ENCODE measurements around the gene TIGIT. TPM values are rescaled to one million over a fixed set of nuclear protein-coding genes. Genes with fewer than 3 reads are reported as not detected.

TIGIT gene
- total and polyA plus RNA-seq, 2 of the 13 experiments (the other 11 are each of a cell fraction or from before 2014, with no cell fraction given) = not detected

DNA sequence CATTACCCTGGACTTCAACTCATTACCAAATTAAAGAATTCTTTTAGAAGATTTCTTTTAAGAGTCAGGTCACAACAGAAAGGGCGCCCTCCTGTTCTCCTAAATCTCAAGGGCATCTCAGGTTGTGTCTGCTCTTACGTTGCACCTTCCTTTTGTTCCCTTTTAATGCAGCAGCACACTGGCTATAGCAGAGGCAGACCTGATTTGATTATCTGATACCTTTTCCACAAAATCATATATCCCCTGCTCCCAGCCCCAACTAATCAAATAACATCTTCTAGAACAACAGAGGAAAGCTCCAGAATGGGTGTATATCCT is 40.1 kb downstream of the TIGIT start:
- TF ChIP-seq KLF13 (CRISPR knock-in tag; IDR thresholded peaks at IDR 0.05) = no peak
- TF ChIP-seq, protein P1, sequence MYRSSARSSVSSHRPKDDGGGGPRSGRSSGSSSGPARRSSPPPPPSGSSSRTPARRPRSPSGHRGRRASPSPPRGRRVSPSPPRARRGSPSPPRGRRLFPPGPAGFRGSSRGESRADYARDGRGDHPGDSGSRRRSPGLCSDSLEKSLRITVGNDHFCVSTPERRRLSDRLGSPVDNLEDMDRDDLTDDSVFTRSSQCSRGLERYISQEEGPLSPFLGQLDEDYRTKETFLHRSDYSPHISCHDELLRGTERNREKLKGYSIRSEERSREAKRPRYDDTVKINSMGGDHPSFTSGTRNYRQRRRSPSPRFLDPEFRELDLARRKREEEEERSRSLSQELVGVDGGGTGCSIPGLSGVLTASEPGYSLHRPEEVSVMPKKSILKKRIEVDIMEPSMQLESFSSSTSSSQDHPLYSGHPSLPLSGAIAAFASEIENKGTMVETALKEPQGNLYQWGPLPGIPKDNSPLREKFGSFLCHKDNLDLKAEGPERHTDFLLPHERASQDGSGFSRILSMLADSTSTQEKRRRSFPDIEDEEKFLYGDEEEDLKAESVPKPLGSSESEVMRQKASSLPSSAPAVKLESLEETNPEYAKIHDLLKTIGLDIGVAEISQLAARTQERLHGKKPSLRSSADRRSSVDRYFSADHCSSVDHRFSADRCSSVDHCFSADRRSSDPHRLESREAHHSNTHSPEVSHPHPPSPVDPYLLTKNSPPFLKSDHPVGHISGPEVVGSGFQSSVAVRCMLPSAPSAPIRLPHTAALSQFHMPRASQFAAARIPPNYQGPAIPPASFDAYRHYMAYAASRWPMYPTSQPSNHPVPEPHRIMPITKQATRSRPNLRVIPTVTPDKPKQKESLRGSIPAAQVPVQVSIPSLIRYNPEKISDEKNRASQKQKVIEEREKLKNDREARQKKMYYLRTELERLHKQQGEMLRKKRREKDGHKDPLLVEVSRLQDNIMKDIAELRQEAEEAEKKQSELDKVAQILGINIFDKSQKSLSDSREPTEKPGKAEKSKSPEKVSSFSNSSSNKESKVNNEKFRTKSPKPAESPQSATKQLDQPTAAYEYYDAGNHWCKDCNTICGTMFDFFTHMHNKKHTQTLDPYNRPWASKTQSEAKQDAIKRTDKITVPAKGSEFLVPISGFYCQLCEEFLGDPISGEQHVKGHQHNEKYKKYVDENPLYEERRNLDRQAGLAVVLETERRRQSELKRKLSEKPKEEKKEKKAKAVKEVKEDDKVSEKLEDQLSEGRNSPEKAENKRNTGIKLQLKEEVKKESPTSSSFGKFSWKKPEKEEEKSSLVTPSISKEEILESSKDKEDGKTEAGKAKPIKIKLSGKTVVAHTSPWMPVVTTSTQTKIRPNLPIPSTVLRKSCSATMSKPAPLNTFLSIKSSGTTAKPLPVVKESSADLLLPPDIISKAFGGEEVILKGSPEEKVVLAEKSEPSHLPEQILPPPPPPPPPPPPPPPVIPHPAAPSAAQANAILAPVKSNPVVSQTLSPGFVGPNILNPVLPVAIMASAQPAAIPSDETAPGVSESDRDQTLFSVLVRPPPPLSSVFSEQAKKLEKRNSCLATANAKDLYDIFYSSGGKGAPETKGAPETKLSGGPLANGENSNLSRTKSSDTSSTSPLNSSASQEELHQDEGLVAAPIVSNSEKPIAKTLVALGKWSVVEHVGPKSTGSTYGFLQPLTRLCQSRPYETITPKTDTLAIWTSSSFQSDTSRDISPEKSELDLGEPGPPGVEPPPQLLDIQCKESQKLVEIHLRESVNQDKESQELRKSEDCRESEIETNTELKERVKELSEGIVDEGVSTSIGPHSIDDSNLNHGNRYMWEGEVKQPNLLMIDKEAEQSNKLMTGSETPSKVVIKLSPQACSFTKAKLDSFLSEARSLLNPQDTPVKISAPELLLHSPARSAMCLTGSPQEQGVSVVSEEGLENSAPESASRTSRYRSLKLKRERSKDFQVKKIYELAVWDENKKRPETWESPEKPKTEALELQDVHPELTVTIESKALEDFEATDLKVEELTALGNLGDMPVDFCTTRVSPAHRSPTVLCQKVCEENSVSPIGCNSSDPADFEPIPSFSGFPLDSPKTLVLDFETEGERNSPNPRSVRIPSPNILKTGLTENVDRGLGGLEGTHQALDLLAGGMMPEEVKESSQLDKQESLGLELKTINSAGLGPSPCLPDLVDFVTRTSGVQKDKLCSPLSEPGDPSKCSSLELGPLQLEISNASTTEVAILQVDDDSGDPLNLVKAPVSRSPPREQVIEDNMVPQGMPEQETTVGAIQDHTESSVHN (CRISPR knock-in tag; IDR thresholded peaks at IDR 0.05) = no peak
- TF ChIP-seq ZKSCAN5 (CRISPR knock-in tag; IDR thresholded peaks at IDR 0.05) = no peak
- TF ChIP-seq SIN3A (IDR thresholded peaks at IDR 0.05; ENCODE audit: borderline replicate concordance, low read depth, low read length) = no peak
- TF ChIP-seq, protein P2, sequence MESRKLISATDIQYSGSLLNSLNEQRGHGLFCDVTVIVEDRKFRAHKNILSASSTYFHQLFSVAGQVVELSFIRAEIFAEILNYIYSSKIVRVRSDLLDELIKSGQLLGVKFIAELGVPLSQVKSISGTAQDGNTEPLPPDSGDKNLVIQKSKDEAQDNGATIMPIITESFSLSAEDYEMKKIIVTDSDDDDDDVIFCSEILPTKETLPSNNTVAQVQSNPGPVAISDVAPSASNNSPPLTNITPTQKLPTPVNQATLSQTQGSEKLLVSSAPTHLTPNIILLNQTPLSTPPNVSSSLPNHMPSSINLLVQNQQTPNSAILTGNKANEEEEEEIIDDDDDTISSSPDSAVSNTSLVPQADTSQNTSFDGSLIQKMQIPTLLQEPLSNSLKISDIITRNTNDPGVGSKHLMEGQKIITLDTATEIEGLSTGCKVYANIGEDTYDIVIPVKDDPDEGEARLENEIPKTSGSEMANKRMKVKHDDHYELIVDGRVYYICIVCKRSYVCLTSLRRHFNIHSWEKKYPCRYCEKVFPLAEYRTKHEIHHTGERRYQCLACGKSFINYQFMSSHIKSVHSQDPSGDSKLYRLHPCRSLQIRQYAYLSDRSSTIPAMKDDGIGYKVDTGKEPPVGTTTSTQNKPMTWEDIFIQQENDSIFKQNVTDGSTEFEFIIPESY (CRISPR knock-in tag; IDR thresholded peaks at IDR 0.05) = no peak
- no peak for TF ChIP-seq ZNF839 (CRISPR knock-in tag; IDR thresholded peaks at IDR 0.05; ENCODE audit: borderline replicate concordance)
- no peak overlapping the region for H3K4me3 ChIP-seq (replicated peaks in 1 of 3; ENCODE audit: insufficient read depth in 1 of 3, low read depth in 2 of 3, low read length in 3 of 3)
- BruUV-seq (replicated peaks) = no TSS peak
- no peak for ATAC-seq
- in situ Hi-C loops (cut with HindIII; ENCODE audit: extremely low pct_ligation_motif_present, low pct_unique_long_range_greater_than_20kb) = no loop called here
- H3K79me2 ChIP-seq (ENCODE audit: insufficient read depth, low read length) = no peaks in the 10 kb centered on the region
- H3K4me1 ChIP-seq (ENCODE audit: insufficient read depth, low read length) = peaks cover 10% of the 10 kb centered on the region; the same call in 1 of the 2 replicates
- H2AFZ ChIP-seq (ENCODE audit: low read length) = no peak overlapping the region
- no peak for DNase-seq (ENCODE audit: low spot score)
- no peak overlapping the region for H3K27ac ChIP-seq (ENCODE audit: extremely low read length, insufficient read depth, low read length)
- H3K36me3 ChIP-seq (replicated peaks in 1 of 2; ENCODE audit: control insufficient read depth in 1 of 2, insufficient read depth in 2 of 2, low read length in 2 of 2) = peaks cover 0 to 9% of the 10 kb centered on the region in 2 experiments; a peak in 2 of 5 replicates
- H3K9ac ChIP-seq (ENCODE audit: insufficient read depth, low read depth, low read length) = no peak overlapping the region
- intact Hi-C loops (cut with micrococcal nuclease; ENCODE audit: unreplicated experiment) = no loop called here
- POLR2A ChIA-PET = no interaction called here
- no peaks in the 10 kb centered on the region for H3K9me3 ChIP-seq (ENCODE audit: low read length)
- CTCF ChIA-PET (ENCODE audit: low intra/inter-chr PET ratio, low total read pairs) = no interaction called here
- H3K4me2 ChIP-seq (ENCODE audit: low read depth, low read length) = no peak overlapping the region
- FAIRE-seq = no peak
- no peaks in the 10 kb centered on the region for H4K20me1 ChIP-seq (ENCODE audit: insufficient read depth, low read length)
- 100% methylated on average over 2 of the region's 2 CpGs for WGBS (ENCODE audit: low lambda C conversion rate)
- H3K27me3 ChIP-seq (ENCODE audit: control insufficient read depth in 1 of 2, insufficient read depth in 2 of 2, low read length in 2 of 2) = no peaks in the 10 kb centered on the region

Data from HepG2 (cell line).